Natural killer cell (primary cell): Measurements from ENCODE around the gene XAGE1B. TPM values are rescaled to one million over a fixed set of nuclear protein-coding genes. Genes with fewer than 3 reads are reported as not detected.
"Not testable (repeated sequence)": the region's sequence is repeated elsewhere in the genome, so short reads cannot be mapped to it uniquely, and the experiment has no call there.

Source experiments
- ATAC-seq, 3 donors: fragments of 150-1000 bp in 2 of 3; fragments of 200-7000 bp in 1 of 3; cut with Tn5 transposase; 1 replicate in 1 of 3; 2 replicates in 2 of 3; pipeline ENCODE4 v1.10.0; 2021; ENCODE audit warnings: mild to moderate bottlenecking in 2 of 3, moderate library complexity in 2 of 3
- DNase-seq, 2 donors: peaks; one replicate each; pipeline versions ENCODE4 v3.0.0 to v3.0.0-alpha.2; 2013 to 2021; ENCODE audit warnings: mixed read lengths in 1 of 2
- H3K27ac ChIP-seq: one replicate; pipeline ENCODE4 v1.5.1; 2013; ENCODE audit warnings: mild to moderate bottlenecking, low read length
- H3K27me3 ChIP-seq: one replicate; pipeline ENCODE4 v1.6.1; 2013; ENCODE audit warnings: low read length; ENCODE audit not compliant: control insufficient read depth, insufficient read depth
- H3K36me3 ChIP-seq: one replicate; pipeline ENCODE4 v1.6.1; 2013; ENCODE audit warnings: low read length; ENCODE audit not compliant: control insufficient read depth, insufficient read depth
- H3K4me1 ChIP-seq: one replicate; pipeline ENCODE4 v1.6.1; 2013; ENCODE audit warnings: low read length; ENCODE audit not compliant: control insufficient read depth, insufficient read depth
- H3K4me3 ChIP-seq: one replicate; pipeline ENCODE4 v1.5.1; 2013; ENCODE audit warnings: low read length
- H3K9me3 ChIP-seq: one replicate; pipeline ENCODE4 v1.6.1; 2013; ENCODE audit warnings: low read length; ENCODE audit not compliant: control insufficient read depth, insufficient read depth
- H3K27ac Mint-ChIP-seq, 2 donors: one replicate each; pipeline ENCODE4 v1.8.0; 2022; ENCODE audit warnings: mild to moderate bottlenecking in 2 of 2, mixed read lengths in 2 of 2, moderate library complexity in 1 of 2
- H3K27me3 Mint-ChIP-seq, 2 donors: one replicate each; pipeline ENCODE4 v1.8.0; 2022; ENCODE audit warnings: low read depth in 2 of 2, mixed read lengths in 2 of 2
- H3K36me3 Mint-ChIP-seq: one replicate; pipeline ENCODE4 v1.8.0; 2022; ENCODE audit warnings: mixed read lengths
- H3K4me1 Mint-ChIP-seq, 2 donors: one replicate each; pipeline ENCODE4 v1.8.0; 2022; ENCODE audit warnings: mixed read lengths in 2 of 2
- H3K4me3 Mint-ChIP-seq: one replicate; pipeline ENCODE4 v1.8.0; 2022; ENCODE audit warnings: mild to moderate bottlenecking, moderate library complexity, mixed read lengths
- H3K9me3 Mint-ChIP-seq, 2 donors: one replicate each; pipeline ENCODE4 v1.8.0; 2022; ENCODE audit warnings: mixed read lengths in 2 of 2
- CTCF ChIP-seq: fragments of 200-600 bp; IDR thresholded peaks from one replicate; pipeline ENCODE4 v1.8.0; 2022; ENCODE audit warnings: antibody characterized with exemption
- WGBS: methylation state at CpG from one replicate; pipeline ENCODE4 v1.1.7; 2013; ENCODE audit warnings: missing lambda C conversion rate; ENCODE audit not compliant: insufficient coverage; 5-methylcytosine and 5-hydroxymethylcytosine counted together
- intact Hi-C: fragments of 100-400 bp; cut with micrococcal nuclease; formaldehyde crosslinking; loops from one replicate; pipeline ENCODE4 v1.14.2; 2022
- total RNA-seq, 4 donors: library from RNA; stranded (reverse); fragments of 120-200 nt in 1 of 4; gene quantifications; one replicate each; pipeline versions ENCODE4 v1.2.3 to v1.2.4, GENCODE V29; 2013 to 2022

XAGE1B gene
- total RNA-seq, 3 donors from 2014 or later (not counting 1 experiment from before 2014, with no cell fraction given), result not detected

DNA sequence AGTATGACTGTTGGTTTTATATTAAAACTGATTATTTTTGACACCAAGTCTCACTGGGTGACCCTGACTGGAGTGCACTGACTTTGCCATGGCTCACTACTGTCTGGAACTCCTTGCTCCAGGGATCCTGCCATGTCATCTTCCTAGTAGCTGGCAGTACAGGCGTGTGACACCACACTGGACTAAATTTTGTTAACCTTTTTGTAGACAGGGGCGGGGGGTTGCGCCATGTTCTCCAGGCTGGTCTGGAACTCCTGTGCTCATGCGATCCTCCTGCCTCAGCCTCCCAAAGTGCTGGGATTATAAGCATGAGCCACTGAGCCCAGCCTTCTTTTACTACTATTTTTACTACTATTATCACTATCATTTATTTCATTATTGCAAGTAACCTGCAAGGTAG lies 12.3 kb downstream of the XAGE1B start:
- Mint-ChIP-seq H3K27me3 (peaks cover 4 to 14% of the 10 kb centered on the region in 2 donors), H3K4me1 (no peaks in the 10 kb centered on the region), H3K36me3 (no peaks in the 10 kb centered on the region), H3K9me3 (no peaks in the 10 kb centered on the region), H3K27ac (no peak overlapping the region), H3K4me3 (no peak overlapping the region)
- H3K4me3 ChIP-seq, result no peak overlapping the region
- no peaks in the 10 kb centered on the region for H3K9me3 ChIP-seq
- WGBS, result 83% methylated on average over 4 of the region's 4 CpGs
- no peaks in the 10 kb centered on the region for H3K4me1 ChIP-seq
- ATAC-seq (no peak), DNase-seq (no peak)
- intact Hi-C loops, result no loop called here
- H3K27me3 ChIP-seq, result no peaks in the 10 kb centered on the region
- no peak for TF ChIP-seq CTCF
- no peak overlapping the region for H3K27ac ChIP-seq
- no peaks in the 10 kb centered on the region for H3K36me3 ChIP-seq

- no CpG with 5 or more reads among the region's 6 CpGs for WGBS
- intact Hi-C loops, H3K36me3 ChIP-seq, DNase-seq, H3K9me3 Mint-ChIP-seq, H3K4me1 ChIP-seq, H3K36me3 Mint-ChIP-seq, H3K4me3 Mint-ChIP-seq, H3K9me3 ChIP-seq, H3K27me3 ChIP-seq, H3K27ac ChIP-seq, H3K4me3 ChIP-seq, H3K4me1 Mint-ChIP-seq, H3K27ac Mint-ChIP-seq, ATAC-seq: not testable (repeated sequence)
- H3K27me3 Mint-ChIP-seq, result peaks cover 4 to 14% of the 10 kb centered on the region in 2 donors
Measured at GRCh38 chrX:52501362-52501761, 15.5 kb downstream of the XAGE1B start.

GRCh38 chrX:52496419-52496772 lies 20.5 kb downstream of the XAGE1B start:
- H3K27me3 ChIP-seq, H3K36me3 ChIP-seq, DNase-seq, ATAC-seq, intact Hi-C loops, H3K36me3 Mint-ChIP-seq, H3K27ac Mint-ChIP-seq, H3K4me3 ChIP-seq, H3K4me3 Mint-ChIP-seq, H3K9me3 ChIP-seq, H3K4me1 Mint-ChIP-seq, H3K9me3 Mint-ChIP-seq, H3K4me1 ChIP-seq, H3K27ac ChIP-seq, H3K27me3 Mint-ChIP-seq: not testable (repeated sequence)
- no CpG with 5 or more reads among the region's 5 CpGs for WGBS

DNA sequence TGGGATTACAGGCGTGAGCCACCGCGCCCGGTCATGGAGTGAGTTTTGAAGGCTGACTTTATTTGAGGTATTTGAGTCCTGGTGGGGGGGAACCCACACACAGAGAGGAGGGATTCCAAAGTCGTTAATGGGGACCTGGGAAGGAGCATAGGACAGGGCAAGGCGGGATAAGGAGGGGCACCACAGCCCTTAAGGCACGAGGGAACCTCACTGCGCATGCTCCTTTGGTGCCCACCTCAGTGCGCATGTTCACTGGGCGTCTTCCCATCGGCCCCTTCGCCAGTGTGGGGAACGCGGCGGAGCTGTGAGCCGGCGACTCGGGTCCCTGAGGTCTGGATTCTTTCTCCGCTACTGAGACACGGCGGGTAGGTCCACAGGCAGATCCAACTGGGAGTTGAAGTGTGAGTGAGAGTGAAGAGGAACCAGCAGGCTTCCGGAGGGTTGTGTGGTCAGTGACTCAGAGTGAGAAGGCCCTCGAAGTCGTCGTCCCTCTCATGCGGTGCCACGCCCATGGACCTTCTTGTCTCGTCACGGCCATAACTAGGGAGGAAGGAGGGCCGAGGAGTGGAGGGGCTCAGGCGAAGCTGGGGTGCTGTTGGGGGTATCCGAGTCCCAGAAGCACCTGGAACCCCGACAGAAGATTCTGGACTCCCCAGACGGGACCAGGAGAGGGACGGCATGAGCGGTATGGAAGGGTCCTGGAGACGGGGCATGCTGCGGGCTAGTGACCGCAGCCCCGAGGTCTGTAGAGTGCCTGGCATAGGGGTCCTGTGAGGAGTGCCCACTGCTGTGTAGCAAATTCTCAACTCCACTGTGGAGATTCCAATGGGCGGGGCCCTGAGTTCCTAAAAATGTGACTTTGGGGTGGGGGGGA lies 21.1 kb downstream of the XAGE1B start, which contains the start of gene XAGE1A:
TSS of gene XAGE1A (plus strand) at position 264 of the 874 bp plus-strand sequence. CDS start 1,554 bp downstream, outside the sequence.
- H3K27ac ChIP-seq, DNase-seq, H3K4me3 ChIP-seq, H3K9me3 Mint-ChIP-seq, H3K4me1 ChIP-seq, H3K9me3 ChIP-seq, H3K27me3 ChIP-seq, H3K27me3 Mint-ChIP-seq, H3K4me1 Mint-ChIP-seq, H3K36me3 ChIP-seq, H3K4me3 Mint-ChIP-seq, ATAC-seq, H3K27ac Mint-ChIP-seq, H3K36me3 Mint-ChIP-seq, intact Hi-C loops: not testable (repeated sequence)
- no CpG with 5 or more reads among the region's 41 CpGs for WGBS

DNA sequence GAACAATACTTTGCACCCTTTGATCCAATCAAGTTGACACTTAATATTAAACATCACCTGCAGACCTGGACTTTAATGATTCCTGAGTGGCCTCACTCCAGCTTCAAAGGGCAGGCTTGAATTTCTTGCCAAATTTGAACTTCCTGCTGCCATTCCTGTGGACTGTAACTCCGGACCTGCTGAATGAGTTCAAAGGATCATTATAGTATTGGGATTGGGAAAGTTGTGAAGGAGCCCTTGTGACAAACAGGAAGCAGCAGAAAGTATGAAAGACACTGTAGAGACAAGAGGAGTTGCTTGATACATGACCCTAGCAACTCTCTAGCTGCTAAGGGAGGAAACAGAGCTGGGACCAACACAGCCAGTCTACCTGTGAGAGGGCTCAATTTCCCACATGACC lies 45.6 kb downstream of the XAGE1B start:
- H3K36me3 Mint-ChIP-seq, H3K4me3 Mint-ChIP-seq, DNase-seq, H3K27ac Mint-ChIP-seq, H3K36me3 ChIP-seq, H3K9me3 Mint-ChIP-seq, H3K27me3 ChIP-seq, intact Hi-C loops, H3K4me1 Mint-ChIP-seq, H3K4me1 ChIP-seq, H3K4me3 ChIP-seq, H3K27ac ChIP-seq, H3K9me3 ChIP-seq, ATAC-seq: not testable (repeated sequence)
- H3K27me3 Mint-ChIP-seq, result peaks cover 0 to 21% of the 10 kb centered on the region in 2 donors
- 63% methylated on average over 1 of the region's 1 CpG for WGBS

Other genes with a start within 250 kb of the XAGE1B start
- gene XAGE2, start 148.0 kb downstream of the XAGE1B start, total RNA-seq, result not detected
- gene XAGE1A, start 21.3 kb downstream of the XAGE1B start, total RNA-seq, result not detected
- not detected for gene SSX7, start 137.8 kb upstream of the XAGE1B start, total RNA-seq
- gene SSX2, start 190.1 kb upstream of the XAGE1B start, total RNA-seq, result not detected
- gene SSX2B, start 234.2 kb upstream of the XAGE1B start, total RNA-seq, result not detected